UCSD-AML1 (cell line): ENCODE measurements around the gene USH1G.
"Not testable (repeated sequence)": the region's sequence is repeated elsewhere in the genome, so short reads cannot be mapped to it uniquely, and the experiment has no call there.

Source experiments
- DNase-seq: peaks from one replicate; lab custom pipeline; 2025; ENCODE audit not compliant: unreplicated experiment; lab: John Stamatoyannopoulos, UW

Gene USH1G

DNA sequence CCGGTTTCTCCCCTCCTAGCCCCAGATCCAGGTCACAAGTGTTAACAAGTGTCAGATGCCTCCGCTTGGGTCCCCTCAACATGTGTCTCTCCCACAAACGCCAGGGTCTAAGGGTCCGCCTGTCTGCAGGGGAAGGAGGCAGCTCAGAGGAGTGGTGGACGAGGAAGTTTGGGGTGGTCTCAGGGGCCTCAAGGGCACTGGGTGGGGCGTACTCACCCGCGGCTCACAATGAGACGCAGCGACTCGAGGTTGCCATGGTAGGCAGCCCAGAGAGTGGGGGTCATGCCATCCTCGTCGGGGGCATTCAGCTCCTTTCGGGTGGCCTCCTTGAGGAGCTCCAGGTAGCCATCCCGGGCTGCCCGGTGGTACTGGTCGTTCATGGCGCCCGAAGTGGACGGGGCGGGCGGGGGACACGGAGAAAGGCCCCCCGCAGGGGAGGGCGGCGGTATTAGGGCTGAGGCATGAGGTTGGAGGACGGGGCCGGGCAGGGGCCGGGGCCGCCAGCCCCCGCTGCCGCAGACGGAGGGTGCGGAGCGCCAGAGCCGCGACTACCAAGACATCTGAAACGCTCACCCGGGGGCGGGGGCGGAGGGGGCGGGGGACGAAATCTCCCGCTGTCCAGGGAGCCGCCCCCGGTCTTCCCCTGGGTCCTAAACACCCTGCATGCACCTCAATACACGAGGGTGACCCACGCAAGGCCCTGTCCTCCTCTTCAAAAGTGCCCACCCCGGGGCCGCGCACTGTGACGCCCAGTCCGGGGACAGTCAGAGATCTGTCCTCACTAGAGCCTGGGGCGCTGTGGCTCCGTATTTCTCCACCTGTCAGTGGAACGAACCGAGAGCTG lies at the start of gene USH1G:
USH1G (minus strand) TSS at position 562 of the 844 bp plus-strand sequence; CDS start at position 380, 182 bp downstream.
- DNase-seq = no peak

DNA sequence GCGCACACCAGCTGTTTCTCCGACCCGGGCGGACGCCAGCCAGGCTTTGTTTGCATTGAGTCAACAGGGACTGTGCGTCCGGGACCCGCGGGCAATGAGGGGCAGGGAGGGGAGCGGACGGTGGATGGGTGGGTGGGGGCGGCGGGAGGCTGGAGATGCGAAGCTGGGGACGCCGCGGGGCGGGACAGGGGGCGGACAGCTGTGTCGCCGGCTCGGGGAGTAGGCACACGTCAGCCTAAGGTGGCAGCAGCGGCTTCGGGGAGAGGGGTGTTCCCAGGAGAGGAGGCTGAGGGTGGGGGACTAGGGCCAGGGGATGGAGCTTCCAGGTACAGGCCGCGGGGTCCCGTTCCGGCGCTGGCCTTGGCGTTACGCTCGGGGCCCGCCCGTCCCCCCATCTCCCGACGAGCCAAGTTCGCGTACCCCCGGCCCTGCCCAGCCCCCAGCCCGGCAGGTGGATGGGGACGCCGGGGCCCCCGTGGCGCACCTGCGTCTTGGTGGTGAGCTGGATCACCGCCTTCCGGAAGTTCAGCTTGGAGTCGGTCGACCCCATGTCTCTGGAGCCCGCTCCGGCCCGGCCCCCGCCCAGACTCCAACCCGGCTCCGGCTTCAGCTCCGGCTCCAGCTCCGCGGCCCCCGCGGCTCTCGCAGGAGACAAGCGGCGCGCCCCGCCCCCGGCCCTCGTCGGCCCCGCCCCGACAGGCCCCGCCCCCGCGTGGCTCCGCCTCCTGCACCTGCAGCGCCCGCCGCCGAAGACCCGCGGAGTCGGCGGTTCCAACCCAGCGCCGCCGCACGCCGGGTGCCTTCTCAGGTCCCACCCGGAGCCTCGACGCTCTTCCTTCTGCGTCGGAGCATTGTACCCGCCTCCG lies 49.3 kb upstream of the USH1G start, which contains the start of gene HID1:
HID1 (minus strand) TSS at position 653 of the 866 bp plus-strand sequence; CDS start at position 550, 103 bp downstream.
- DNase-seq = peak; percentile 22

DNA sequence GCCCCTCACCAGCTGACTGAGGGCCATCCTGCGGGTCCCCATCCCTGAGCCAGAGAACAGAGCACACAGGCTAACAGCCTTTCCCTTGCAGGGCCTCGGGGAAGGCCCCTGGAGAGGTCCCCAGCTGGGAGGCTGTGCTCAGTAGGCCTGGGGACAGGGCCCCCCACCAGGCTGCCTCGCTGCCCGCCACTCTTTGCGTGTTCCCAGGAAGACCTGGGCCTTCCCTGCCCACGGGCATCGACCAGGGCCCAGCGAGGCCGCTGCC lies 48.7 kb upstream of the USH1G start:
- no peak for DNase-seq

DNA sequence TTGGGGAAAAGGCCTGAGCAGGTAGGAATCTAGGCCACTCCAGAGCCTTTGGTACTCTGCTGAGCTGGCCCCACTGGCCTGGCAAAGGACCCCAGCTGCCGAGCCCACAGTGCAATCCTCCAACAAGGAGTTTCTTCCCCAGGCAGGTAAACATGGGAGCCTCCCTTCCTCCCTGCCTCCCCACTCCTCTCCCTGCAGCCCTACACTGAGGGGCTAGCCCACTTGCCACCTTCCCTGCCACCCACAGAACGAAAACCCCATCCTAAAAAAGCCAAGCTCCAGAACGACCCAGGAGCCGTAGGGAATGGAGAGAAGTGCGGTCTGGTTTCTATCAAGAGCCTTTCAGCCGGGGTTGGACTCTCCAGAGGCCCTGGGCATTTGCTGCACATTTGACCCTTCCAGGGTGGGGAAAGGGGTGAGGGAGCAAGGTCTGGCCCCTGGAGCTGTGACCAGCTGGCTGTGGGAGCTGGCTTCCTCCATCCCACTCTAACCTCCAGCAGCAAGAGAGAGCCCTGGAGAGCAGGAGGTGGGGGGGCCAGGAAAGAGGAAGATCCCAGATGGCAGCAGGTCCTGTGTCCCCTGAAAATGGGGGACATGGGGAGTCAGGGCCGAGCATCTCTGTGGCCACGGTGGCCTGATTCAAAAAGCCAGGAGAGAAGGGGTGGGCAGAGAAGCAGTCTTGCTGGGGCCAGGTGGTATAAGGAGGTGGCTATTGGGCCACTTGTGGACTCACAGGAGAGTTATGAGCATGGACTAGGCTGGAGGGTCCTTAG lies 48.2 kb upstream of the USH1G start:
- DNase-seq = no peak

DNA sequence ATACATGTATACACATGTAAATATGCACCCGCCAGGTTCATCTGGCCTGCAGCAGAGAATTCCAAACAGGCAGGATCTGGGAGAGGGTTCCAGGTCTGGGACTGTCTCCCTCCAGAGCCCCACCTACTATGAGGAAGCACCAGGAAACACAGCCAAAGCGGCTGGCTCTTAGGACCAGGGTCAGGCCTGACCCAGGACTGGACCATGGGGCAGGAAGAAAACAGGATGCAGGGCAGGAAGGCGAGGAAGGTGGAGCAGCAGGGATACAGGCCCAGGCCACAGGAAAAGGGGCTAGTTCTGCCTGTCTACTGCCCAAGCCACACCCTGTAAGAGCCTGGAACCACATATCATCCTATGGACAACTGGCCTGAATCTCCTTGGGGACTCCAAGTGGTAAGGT lies 47.3 kb upstream of the USH1G start:
- DNase-seq = no peak

DNA sequence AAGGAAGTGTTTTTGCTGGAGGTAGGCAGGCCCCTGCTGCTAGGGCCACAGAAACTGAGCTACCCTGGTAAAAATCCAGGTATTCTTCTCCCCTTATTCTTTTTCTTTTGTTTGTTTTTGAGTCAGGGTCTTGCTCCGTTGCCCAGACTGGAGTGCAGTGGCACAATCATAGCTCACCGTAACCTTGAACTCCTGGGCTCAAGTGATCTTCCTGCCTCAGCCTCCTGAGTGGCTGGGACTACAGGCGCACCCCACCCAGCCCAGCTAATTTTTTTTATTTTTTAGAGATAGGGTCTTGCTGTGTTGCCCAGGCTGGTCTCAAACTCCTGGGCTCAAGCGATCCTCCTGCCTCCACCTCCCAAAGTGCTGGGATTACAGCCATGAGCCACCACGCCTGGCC lies 46.4 kb upstream of the USH1G start:
- DNase-seq = not testable (repeated sequence)

DNA sequence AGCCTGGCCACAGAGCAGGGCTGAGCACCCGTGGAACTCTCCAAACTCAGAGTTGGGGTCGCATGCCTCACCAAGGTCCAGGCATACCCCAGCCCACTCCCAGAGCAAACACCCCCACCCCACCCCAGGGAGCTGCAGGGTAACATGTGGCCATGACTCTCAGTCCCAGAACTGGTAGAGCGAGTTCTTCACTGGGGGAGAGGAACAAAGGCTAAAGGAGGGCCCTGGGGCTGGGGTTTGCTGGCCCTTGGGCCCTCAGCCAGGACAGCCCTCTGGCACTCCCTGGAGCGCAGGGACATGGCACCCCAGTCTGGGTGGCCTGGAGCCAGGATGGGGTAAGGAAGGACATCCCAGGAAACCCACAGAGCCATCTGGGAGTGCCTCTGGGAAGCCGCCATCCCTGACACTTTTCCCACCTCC lies 45.3 kb upstream of the USH1G start:
- no peak for DNase-seq

DNA sequence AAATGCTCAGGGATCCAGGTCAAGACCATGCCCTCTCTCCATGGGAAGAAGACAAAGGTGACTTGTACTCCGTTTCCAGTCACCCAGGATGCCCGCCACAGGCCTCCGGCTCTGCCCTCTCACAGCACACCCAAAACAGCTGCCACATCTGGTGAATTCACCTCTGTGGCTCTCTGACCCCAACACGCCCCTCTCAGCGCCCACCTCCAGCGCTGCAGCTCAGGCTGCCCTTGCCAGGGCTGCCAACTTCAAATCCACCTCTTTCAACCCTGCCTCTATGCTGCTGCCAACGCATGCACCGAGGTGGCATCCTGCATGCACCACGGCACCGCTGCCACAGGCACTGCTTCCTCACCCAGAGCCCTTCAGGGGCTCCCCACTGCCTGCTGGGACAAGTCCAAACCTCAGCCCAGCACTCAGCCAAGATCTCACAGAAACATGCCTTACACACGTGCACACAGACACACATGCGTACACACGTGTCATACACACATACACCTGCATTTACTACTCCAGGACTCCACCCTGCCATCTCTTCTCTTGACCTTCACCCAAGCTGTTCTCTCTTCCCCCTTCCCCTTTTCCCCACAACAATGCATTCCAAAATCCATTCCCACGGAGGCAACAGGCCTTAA lies 42.0 kb upstream of the USH1G start:
- DNase-seq = no peak

DNA sequence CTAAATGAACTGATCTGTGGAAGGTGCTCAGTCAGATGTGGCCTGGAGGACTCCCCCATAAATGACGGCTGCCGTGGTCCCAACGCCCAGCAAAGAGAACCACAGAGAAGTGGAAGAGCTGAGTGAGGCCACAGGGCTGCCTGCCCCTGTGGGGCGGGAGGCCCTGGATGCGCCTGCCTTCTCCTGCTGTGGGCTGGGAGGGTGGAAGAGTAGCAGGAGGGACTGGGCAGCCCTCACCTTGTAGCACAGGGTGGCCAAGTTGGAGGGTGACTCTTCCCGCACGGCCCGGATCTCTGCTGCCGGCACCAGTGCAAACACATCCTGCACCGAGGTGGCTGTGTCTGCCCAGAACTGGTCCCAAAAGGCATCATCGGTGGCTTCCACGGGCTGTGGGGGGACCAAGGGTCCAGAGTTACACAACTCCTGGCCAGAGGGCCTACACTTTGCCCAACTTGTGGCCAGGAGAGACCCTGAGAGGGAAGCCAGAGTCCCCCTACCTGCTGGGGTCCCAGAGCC lies 41.2 kb upstream of the USH1G start:
- DNase-seq = no peak

DNA sequence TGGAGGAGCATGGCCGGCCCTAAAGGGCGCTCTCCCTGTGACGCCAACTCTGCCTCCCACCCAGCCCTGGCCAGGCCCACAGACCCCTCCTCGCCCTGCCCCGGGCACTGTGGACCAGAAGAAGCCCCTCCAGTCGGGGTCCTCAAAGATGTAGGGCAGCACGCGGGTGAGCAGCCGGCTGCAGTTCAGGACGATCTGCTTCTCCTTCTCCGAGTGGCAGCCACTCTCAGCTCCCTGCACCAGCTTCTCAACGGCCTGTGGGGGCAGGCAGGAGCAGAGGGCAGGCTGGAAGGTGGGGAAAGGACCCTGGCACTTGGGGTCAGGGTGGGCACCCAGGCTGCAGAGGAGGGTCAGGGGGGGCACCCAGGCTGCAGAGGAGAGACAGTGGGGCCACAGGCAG lies 40.6 kb upstream of the USH1G start:
- DNase-seq = peak; percentile 22

DNA sequence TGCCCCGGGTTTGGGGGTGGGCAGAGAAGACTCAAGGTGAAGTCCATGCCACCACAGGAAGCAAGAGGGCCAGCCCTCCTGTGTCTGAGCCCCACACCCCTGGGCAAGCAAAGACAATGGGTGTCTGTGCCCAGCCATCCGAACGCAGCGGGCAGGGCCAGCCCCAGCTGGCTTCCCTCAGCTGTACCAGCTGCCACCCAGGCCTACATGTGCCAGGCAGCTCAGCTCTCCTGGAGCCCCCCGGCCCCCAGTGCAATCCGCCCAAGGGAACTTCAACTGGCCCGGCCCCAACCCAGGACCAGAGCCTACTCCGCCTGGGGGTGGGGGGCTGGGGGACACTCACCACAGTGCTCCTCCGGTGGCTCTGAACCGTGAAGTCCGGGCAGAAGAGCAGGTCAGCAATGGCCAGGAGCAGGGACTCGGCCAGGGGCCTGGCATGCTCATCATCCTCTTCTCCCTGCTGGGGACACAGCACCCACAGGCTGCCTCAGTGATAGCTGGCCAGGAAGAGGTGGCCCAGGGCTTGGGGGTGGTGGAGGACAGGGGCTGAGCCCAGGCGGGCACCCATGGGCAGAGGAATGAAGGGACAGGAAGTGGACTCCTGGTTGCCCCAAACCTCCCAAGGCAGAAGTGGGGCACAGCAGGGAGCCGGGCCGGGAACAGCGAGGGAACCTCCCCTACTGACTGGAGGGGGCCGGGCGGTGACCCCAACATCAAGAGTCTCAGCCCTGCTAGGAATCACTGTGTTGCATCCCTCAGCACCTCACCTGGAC lies 39.8 kb upstream of the USH1G start:
- DNase-seq = no peak

DNA sequence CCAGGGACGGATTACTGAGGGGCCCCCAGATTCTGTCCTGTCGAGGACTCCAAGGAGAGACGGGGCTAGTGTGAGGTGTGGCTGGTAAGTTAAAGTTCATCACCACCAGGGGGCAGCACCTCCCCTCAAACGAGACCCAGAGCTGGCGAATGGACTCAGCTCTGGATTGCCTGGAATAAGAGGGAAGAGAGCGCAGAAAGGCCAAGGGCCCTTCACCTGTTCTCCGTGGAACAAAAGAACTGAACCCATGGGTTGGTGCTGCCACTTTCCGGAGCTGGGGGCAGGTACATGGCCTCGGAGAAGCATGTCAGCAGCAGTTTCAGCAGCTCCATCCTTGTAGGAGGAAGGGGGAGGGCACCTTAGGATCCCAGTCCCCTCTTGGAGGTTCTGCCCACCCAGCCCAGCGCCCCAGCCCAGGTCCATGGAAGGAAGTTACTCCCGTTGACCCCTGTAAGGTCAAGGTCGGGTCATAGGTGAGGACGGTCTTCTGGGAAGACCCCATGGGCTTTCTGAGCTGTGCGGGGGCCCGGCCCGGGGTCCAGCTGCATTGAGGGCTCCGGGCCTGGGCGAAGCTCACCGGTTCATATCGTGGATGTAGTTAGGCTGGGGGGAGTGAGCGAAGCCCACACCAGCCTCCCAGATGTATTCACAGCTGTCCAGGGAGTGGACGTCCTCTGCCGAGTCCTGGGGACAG lies 38.7 kb upstream of the USH1G start:
- DNase-seq = peak; percentile 79

DNA sequence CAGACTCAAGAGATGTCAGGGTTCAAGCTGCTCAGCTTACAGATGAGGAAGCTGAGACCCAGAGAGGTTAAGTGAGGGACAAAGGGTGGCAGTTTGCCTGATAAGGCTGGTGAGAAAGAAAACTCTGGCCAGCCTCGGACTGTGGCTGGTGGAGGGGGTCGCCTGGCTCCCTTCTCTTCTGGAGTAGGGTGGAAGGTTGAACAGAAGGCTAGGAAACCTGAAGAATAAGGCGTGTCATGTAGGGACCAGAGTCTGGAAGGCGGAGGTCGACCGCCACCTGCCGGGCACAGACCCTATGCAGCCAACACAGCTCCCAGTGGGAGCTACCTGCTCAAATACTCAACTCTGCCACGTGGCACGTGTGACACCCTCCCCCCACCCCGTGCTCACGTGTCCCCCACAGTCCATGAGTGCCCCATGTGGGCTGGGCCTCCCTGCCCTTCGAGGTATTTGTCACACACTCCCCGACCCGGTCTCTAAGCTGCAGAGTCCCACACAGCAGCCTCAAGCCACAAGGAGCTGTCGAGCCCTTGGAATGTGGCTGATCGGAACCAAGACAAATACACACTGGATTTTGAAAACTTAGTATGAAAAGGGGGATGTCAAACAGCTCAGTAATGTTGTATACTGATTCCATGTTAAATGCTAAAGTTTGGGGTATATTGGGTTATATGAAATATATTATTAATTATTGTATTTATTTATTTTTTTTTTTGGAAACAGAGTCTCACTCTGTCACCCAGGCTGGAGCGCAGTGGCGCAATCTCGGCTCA lies 37.7 kb upstream of the USH1G start:
- DNase-seq = peak; percentile 80

DNA sequence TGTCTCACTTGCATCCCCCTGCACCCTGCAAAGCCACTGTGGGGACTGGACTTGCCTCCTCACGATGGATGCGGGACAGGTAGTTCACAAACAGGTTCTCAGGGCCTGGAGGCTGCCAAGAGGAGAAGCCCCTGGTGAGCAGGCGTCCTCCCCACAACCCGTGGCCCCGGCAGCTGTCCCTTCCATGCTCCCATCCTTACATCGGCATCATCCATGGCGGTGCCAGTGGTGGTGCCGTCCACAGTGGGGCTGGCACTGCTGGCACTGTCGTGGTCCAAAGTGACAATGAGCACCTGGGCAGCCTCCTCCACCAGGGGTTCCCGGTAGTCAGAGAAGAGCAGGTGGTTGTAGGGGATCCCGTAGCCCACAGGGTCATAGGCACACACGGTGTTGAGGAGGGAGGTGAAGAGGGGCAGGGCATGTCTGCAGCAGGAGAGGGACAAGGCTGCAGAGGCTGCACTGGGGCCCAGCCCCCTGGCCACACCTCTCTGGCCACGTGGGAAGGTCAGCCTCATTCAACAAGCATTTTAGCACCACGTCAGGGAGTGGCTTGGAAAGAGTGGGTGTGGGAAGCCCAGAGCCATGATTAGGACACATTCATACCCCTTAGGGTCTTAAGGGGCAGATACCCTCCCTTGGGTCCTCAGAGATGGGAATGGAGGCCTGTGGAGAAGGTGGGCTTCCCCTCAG lies 36.9 kb upstream of the USH1G start:
- DNase-seq = no peak

DNA sequence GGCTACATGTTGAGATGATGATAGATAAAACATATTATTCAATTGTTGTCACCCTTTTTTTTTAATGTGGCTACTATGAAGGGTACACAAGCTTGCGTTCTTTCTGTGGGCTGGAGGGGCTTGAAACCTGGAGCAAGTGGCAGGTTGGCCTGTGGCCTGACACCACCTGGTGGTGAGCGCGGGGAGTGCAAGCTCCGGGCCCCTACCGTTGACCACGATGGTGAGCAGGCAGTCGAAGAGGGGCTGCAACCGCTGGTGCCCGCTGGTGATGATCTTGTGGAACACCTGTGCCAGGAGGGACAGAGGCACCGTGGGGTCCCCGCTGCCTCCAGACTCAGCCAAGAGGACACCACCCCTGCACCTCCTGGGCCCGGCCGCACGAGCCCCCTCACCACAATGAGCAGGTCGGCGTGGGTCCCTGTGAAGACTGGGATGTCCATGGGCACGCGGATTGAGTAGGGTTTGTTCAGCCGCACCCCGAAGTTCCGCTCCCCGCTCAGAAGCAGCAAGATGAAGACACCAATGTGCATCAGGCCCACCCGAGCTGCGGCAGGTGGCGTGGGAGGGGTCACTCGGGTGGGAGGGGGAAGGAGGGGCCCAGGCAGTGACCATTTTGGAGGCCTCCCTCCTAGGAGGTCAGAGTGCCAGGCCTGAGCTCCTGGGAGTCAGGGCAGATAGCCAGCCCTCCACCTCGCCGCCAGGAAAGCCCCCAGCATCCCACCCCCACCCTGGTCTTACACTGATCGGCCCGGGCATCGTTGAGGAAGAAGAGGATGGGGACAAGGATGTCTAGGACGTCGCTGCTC lies 35.1 kb upstream of the USH1G start:
- DNase-seq = peak; percentile 75

DNA sequence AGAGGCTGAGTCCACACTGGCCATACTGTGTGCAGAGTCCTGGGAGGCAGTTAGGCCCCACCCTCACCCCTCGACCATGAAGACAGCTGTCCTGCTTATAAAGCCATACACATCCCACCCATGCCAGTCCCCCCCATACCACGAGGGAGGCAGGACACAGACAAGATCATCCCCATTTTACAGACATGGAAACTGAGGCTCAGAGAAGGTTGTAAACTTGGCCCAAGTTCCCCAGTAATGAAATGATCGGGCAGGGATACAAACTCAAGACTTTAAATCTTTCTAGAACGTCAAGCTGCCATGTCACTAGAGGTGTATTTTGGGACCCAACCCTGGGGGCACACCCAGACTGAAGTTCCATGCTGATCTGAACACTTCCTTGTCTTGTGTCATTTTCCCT lies 33.0 kb upstream of the USH1G start:
- DNase-seq = no peak
